Measurements from ENCODE around the gene NAALAD2.

DNA sequence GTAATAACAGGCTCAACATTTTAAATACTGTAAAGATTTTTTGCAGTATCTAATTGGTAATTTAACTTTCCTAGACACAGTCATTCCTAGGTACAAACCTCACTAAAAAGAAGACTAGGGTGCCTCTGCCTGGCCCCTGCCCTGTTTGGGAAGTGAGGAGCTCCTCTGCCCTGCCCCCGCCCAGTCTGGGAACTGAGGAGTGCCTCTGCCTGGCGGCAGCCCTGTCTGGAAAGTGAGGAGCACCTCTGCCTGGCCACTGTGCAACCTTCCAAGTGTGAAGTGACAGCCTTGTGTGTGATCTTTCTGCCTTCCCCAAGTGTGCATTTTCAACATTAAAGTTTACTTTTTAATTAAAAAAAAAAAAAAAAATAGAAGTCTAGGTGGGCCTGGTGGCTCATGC is 84.1 kb downstream of the NAALAD2 start:
- TF ChIP-seq, protein P1, sequence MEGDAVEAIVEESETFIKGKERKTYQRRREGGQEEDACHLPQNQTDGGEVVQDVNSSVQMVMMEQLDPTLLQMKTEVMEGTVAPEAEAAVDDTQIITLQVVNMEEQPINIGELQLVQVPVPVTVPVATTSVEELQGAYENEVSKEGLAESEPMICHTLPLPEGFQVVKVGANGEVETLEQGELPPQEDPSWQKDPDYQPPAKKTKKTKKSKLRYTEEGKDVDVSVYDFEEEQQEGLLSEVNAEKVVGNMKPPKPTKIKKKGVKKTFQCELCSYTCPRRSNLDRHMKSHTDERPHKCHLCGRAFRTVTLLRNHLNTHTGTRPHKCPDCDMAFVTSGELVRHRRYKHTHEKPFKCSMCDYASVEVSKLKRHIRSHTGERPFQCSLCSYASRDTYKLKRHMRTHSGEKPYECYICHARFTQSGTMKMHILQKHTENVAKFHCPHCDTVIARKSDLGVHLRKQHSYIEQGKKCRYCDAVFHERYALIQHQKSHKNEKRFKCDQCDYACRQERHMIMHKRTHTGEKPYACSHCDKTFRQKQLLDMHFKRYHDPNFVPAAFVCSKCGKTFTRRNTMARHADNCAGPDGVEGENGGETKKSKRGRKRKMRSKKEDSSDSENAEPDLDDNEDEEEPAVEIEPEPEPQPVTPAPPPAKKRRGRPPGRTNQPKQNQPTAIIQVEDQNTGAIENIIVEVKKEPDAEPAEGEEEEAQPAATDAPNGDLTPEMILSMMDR (IDR thresholded peaks at IDR 0.05): no peak
- no peak for TF ChIP-seq POLR2A (IDR thresholded peaks at IDR 0.05; ENCODE audit: low read depth)
- TF ChIP-seq POLR2AphosphoS5 (IDR thresholded peaks at IDR 0.05): no peak
- no peak for TF ChIP-seq EP300 (IDR thresholded peaks at IDR 0.05)
